ENCODE results near the gene PTGDR2. TPM values are rescaled to one million over a fixed set of nuclear protein-coding genes. Genes with fewer than 3 reads are reported as not detected.

Gene PTGDR2
- total RNA-seq, 3 donors from 2014 or later, result 0.16 to 0.59 TPM; not detected in 1

DNA sequence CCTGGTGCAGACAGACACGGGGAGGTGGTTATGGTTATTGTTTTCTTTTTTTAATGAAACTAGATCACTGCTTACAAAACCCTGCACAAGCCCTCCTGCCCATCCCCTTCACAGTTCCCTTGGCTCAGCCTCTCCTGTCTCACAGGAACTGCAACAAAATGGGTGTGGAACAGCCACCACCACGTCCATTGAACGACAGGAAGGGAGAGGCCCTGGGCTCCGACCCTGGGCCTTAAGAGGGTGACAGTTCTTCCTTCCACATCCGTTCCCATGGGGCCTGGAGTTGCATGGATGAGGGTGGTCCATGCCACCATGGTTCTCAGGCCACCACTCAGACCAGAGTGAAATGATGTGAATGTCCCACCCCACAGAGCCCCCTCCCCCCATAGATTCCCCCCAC, 34.9 kb upstream of the PTGDR2 start:
- no peaks in the 10 kb centered on the region for H3K27me3 ChIP-seq
- H3K4me1 ChIP-seq, result no peaks in the 10 kb centered on the region
- H3K36me3 ChIP-seq, result no peaks in the 10 kb centered on the region
- H3K9me3 ChIP-seq, result no peaks in the 10 kb centered on the region
- intact Hi-C loops (cut with DNase I; ENCODE audit: low total_unique reads), result no loop called here
- no peak overlapping the region for H3K4me3 ChIP-seq
- DNase-seq (ENCODE audit: low spot score in 2 of 2), result no peak
- H3K27ac ChIP-seq, result no peak overlapping the region
- TF ChIP-seq, protein P1, sequence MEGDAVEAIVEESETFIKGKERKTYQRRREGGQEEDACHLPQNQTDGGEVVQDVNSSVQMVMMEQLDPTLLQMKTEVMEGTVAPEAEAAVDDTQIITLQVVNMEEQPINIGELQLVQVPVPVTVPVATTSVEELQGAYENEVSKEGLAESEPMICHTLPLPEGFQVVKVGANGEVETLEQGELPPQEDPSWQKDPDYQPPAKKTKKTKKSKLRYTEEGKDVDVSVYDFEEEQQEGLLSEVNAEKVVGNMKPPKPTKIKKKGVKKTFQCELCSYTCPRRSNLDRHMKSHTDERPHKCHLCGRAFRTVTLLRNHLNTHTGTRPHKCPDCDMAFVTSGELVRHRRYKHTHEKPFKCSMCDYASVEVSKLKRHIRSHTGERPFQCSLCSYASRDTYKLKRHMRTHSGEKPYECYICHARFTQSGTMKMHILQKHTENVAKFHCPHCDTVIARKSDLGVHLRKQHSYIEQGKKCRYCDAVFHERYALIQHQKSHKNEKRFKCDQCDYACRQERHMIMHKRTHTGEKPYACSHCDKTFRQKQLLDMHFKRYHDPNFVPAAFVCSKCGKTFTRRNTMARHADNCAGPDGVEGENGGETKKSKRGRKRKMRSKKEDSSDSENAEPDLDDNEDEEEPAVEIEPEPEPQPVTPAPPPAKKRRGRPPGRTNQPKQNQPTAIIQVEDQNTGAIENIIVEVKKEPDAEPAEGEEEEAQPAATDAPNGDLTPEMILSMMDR (IDR thresholded peaks at IDR 0.05), result no peak
- TF ChIP-seq POLR2AphosphoS5 (IDR thresholded peaks at IDR 0.05) (no peak), POLR2A (IDR thresholded peaks at IDR 0.05) (no peak)

DNA sequence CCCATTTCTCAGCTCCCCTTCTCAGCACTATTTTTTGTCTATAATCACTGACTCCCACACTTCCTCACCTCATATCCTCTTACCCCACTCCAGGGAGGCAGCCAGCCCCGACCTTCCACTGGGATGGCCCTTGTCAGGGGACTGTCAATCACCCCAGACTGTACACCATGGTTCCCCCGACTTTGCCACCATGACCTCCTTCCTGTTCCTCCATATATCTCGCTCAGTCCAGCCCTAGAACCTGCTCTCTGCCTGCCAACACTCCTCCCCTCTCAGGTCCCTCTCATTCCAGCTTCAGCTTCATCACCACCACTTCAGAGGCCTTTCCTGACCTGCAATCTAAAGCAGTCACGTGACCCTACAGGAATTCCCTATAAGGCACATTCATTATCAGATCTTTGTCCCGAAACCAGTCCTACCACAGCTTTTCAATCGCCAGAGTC, 34.1 kb upstream of the PTGDR2 start:
- Histone ChIP-seq H3K9me3 (no peaks in the 10 kb centered on the region), H3K27me3 (no peaks in the 10 kb centered on the region), H3K4me3 (no peak overlapping the region), H3K27ac (no peak overlapping the region), H3K36me3 (no peaks in the 10 kb centered on the region), H3K4me1 (no peaks in the 10 kb centered on the region)
- DNase-seq (ENCODE audit: low spot score in 2 of 2), result no peak
- intact Hi-C loops (cut with DNase I; ENCODE audit: low total_unique reads), result no loop called here
- TF ChIP-seq POLR2AphosphoS5 (IDR thresholded peaks at IDR 0.05) (no peak), POLR2A (IDR thresholded peaks at IDR 0.05) (no peak)
- TF ChIP-seq, protein P1 (IDR thresholded peaks at IDR 0.05), result no peak

DNA sequence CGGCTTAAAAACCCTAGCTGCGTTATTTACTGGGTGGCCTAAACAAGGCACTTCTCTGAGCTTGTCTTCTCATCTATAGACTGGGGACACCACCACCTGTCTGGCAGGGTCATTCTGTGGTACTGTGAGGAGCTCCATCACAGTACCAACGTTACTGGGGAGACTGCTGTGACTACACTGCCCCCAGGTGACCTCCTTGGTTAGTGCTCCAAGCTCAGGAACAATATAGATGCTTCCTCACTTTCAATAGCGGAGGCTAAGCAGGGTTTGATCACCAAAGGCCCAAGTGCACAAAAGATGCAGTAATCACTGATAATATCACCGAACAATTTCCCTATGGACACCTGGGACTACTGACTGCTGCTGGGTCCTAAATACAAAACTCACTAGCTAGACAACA, 31.8 kb upstream of the PTGDR2 start:
- H3K4me3 ChIP-seq, result no peak overlapping the region
- H3K27ac ChIP-seq, result no peak overlapping the region
- H3K36me3 ChIP-seq, result no peaks in the 10 kb centered on the region
- intact Hi-C loops (cut with DNase I; ENCODE audit: low total_unique reads), result no loop called here
- DNase-seq (ENCODE audit: low spot score in 2 of 2), result no peak
- H3K4me1 ChIP-seq, result no peaks in the 10 kb centered on the region
- TF ChIP-seq POLR2A (IDR thresholded peaks at IDR 0.05) (no peak), POLR2AphosphoS5 (IDR thresholded peaks at IDR 0.05) (no peak)
- TF ChIP-seq, protein P1 (IDR thresholded peaks at IDR 0.05), result peak in 2 of 3 donors; percentile 26 to 44
- no peaks in the 10 kb centered on the region for H3K27me3 ChIP-seq
- no peaks in the 10 kb centered on the region for H3K9me3 ChIP-seq

DNA sequence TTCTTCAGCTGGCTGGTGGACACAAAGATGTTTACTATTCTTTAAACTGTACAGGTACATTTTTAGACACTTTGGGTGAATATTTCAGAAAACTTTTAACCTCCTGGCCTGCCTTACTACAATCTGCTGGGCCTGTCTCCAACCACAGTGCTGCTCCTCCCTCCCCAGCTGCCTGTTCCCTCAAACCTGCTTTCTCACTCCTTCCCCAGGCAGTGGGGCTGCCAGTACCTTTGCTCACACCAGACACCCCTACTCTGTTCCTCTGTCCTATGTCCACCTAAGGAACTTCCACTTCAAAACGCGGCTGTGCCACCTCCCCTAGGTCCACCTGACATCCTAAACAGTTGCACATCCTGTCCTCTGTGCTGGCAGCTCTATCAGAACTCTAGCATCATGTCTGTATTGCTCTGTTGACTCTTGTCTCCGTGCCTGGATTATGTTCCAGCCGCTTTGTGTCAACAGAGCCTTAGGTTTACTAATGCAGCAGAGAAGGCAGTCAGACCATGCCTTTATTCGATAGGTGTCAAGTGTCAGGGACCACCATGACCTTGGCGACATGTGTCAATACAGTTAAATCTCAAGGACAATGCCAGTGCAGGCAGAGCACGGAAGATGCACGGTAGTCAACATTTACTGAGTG, 25.0 kb upstream of the PTGDR2 start:
- H3K9me3 ChIP-seq, result no peaks in the 10 kb centered on the region
- no peak for DNase-seq (ENCODE audit: low spot score in 2 of 2)
- H3K4me1 ChIP-seq, result no peaks in the 10 kb centered on the region
- H3K27ac ChIP-seq, result no peak overlapping the region
- TF ChIP-seq, protein P1 (IDR thresholded peaks at IDR 0.05), result no peak
- TF ChIP-seq POLR2AphosphoS5 (IDR thresholded peaks at IDR 0.05) (no peak), POLR2A (IDR thresholded peaks at IDR 0.05) (no peak)
- intact Hi-C loops (cut with DNase I; ENCODE audit: low total_unique reads), result no loop called here
- H3K27me3 ChIP-seq, result no peaks in the 10 kb centered on the region
- H3K4me3 ChIP-seq, result no peak overlapping the region
- H3K36me3 ChIP-seq, result no peaks in the 10 kb centered on the region

DNA sequence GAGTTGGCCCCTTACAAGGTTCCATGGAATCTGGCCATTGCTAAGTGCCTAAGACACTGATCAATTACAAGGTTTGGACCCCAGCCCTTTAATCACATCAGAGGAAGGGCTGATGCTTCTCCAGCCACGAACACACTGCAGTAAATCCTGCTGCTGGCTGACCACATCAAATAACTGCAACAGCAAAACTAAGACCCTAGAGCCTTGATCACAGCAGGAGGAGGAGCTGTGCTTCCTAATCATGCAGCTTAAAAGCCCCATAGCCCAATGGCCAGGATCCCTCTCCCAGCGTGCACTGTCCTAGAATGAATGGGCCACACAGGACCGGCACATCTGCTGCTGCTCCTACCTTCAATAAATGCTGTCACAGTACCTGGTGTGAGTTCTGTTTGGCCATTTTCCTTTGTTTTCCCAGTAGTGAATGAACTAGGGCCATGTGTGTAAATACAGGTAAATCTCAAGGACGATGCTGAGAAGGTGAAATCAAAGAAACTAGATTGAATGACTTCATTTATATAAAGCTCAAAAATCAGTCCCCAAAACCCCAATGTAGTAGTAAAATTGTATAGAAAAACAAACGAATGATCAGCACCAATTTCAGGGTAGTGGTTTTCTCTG, 24.3 kb upstream of the PTGDR2 start:
- Histone ChIP-seq H3K27ac (no peak overlapping the region), H3K4me3 (no peak overlapping the region), H3K36me3 (no peaks in the 10 kb centered on the region), H3K4me1 (no peaks in the 10 kb centered on the region), H3K27me3 (no peaks in the 10 kb centered on the region), H3K9me3 (no peaks in the 10 kb centered on the region)
- intact Hi-C loops (cut with DNase I; ENCODE audit: low total_unique reads), result no loop called here
- TF ChIP-seq, protein P1 (IDR thresholded peaks at IDR 0.05), result no peak
- TF ChIP-seq POLR2AphosphoS5 (IDR thresholded peaks at IDR 0.05) (no peak), POLR2A (IDR thresholded peaks at IDR 0.05) (no peak)
- no peak for DNase-seq (ENCODE audit: low spot score in 2 of 2)

Measured in breast epithelium (tissue), 4 donors.